IPS-20b (cell line): Measurements from ENCODE around the gene TMEM87B.

Experiments
- H3K27ac ChIP-seq: one replicate; pipeline ENCODE4 v1.5.1; 2013; ENCODE audit warnings: low read length
- H3K27me3 ChIP-seq: 2 replicates; pipeline ENCODE4 v1.6.1; 2013; ENCODE audit warnings: mild to moderate bottlenecking, low read length, inconsistent platforms; ENCODE audit not compliant: insufficient read depth
- H3K36me3 ChIP-seq: 2 replicates; pipeline ENCODE4 v1.6.1; 2013; ENCODE audit warnings: low read depth, mild to moderate bottlenecking, inconsistent platforms, low read length, moderate library complexity; ENCODE audit not compliant: insufficient read depth
- H3K4me1 ChIP-seq: 2 replicates; pipeline ENCODE4 v1.6.1; 2013; ENCODE audit warnings: mild to moderate bottlenecking, control low read depth, inconsistent platforms, low read length, moderate library complexity; ENCODE audit not compliant: insufficient read depth
- H3K4me3 ChIP-seq: 2 replicates; pipeline ENCODE4 v1.5.1; 2013; ENCODE audit warnings: mild to moderate bottlenecking, low read length, inconsistent platforms
- H3K9ac ChIP-seq: 2 replicates; pipeline ENCODE4 v1.6.1; 2013; ENCODE audit warnings: low read depth, mild to moderate bottlenecking, inconsistent platforms, low read length, moderate library complexity
- H3K9me3 ChIP-seq: 2 replicates; pipeline ENCODE4 v1.6.1; 2013; ENCODE audit warnings: mild to moderate bottlenecking, low read depth, low read length, inconsistent platforms; ENCODE audit not compliant: insufficient read depth

TMEM87B gene, protein sequence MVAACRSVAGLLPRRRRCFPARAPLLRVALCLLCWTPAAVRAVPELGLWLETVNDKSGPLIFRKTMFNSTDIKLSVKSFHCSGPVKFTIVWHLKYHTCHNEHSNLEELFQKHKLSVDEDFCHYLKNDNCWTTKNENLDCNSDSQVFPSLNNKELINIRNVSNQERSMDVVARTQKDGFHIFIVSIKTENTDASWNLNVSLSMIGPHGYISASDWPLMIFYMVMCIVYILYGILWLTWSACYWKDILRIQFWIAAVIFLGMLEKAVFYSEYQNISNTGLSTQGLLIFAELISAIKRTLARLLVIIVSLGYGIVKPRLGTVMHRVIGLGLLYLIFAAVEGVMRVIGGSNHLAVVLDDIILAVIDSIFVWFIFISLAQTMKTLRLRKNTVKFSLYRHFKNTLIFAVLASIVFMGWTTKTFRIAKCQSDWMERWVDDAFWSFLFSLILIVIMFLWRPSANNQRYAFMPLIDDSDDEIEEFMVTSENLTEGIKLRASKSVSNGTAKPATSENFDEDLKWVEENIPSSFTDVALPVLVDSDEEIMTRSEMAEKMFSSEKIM

DNA sequence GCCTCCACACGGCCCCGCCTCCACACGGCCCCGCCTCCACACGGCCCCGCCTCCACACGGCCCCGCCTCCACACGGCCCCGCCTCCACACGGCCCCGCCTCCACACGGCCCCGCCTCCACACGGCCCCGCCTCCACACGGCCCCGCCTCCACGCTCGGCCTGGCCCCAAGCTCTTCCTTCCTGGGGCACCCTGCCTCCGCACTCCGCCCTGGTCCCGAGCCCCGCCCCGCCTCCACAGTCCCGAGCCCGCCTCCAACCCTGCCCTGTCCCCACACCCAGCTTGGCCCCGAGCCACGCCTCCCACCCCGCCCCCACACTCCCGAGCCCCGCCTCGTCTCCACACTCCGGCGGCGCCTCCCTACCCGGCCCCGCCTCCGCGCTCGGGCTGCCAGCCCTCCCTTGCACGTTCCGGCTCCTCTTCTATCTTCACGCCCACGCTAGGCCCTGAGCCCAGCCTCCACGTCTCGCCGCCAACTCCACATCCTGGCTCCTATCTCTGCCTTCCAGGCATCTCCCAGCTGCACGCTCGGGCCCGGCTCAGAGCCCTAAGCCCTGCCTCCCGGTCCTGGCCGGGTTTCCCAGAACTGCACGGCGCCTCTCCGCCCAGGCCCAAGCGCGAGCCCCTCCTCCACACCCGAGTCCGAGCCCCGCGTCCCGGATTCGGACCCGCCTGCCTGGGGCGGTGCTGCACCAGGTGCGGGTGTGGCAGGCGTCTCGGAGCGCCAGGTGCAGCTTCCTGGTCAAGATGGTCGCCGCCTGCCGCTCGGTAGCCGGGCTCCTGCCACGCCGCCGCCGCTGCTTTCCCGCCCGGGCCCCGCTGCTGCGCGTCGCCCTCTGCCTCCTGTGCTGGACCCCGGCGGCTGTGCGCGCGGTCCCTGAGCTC, at the start of gene TMEM87B:
TMEM87B (plus strand) TSS at position 423 of the 883 bp plus-strand sequence; CDS start at position 746, 323 bp downstream.
- H3K27ac ChIP-seq = no peak within 1 kb of the TSS
- H3K9ac ChIP-seq = peak within 1 kb of the TSS; percentile 79
- H3K36me3 ChIP-seq = no peaks in the 10 kb centered on the region
- H3K4me3 ChIP-seq = peak within 1 kb of the TSS; percentile 81
- no peaks in the 10 kb centered on the region for H3K9me3 ChIP-seq
- H3K27me3 ChIP-seq = no peaks in the 10 kb centered on the region; the same call in 1 of the 2 replicates
- peaks cover 12% of the 10 kb centered on the region for H3K4me1 ChIP-seq

DNA sequence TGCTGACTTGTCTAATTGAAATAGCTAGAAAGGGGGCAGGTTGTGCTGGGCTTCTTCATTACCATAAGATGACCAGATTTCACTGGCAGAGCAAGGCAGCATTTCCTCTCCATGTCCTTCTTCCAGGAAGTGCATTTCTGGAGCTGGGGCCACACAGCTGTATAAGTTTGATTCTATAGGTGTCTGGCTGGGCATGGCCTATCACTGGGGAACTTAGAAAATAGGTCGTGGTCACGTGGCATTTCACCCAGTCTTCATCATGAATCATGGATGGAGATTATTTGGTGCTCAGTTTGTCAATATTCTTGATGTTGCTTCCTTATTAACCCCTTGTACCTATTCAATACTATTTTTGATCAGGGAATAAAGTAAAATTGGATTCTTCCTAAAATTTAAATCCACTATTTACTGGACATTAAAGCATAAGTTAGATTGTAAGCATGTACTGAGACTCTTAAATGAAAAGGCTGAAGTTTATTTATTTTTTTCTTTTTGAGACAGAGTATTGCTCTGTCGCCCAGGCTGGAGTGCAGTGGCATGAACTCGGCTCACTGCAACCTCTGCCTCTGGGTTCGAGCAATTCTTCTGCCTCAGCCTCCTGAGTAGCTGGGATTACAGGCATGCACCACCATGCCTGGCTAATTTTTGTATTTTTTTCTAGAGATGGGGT, 49.5 kb upstream of the TMEM87B start:
- H3K27ac ChIP-seq = no peak overlapping the region
- no peak overlapping the region for H3K9ac ChIP-seq
- H3K9me3 ChIP-seq = no peaks in the 10 kb centered on the region
- H3K36me3 ChIP-seq = 0 out of 2 replicates have a peak, but pooled peaks cover 12% of the 10 kb centered on the region
- no peak overlapping the region for H3K4me3 ChIP-seq
- no peaks in the 10 kb centered on the region for H3K4me1 ChIP-seq
- no peaks in the 10 kb centered on the region for H3K27me3 ChIP-seq

DNA sequence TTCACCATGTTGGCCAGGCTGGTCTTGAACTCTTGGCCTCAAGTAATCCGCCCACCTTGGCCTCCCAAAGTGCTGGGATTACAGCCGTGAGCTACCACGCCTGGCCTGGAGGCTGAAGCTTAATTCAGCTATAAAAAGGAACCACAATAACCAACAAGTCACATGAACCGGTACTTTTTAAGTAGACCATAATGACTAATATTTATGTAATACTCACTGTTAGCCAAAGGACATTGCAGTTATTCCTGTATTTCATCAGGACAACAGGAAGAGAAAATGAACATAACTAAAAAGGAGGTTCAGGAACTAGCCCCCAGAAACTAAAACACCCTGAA, 49.0 kb upstream of the TMEM87B start:
- Histone ChIP-seq H3K9ac (no peak overlapping the region), H3K4me3 (no peak overlapping the region), H3K36me3 (0 out of 2 replicates have a peak, but pooled peaks cover 12% of the 10 kb centered on the region), H3K9me3 (no peaks in the 10 kb centered on the region), H3K27ac (no peak overlapping the region), H3K4me1 (no peaks in the 10 kb centered on the region), H3K27me3 (no peaks in the 10 kb centered on the region)

DNA sequence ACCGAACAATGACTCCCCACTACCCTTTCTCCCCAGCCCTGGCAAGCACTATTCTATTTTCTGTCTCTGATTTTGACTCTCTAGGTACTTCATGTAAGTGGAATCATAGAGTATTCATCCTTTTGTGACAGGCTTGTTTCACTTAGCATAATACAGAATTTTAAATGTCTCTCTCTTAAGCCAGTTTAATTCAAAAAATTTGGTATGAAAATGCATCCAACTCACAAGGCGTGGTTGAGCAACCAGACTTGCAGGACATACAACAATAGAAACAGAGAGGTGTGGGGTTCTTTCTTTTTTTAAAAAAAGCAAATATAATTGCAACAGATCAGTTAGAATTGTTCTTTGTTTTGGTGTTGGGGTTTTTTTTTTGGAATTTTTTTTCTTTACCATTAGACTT, 47.6 kb upstream of the TMEM87B start:
- Histone ChIP-seq H3K27me3 (no peaks in the 10 kb centered on the region), H3K9ac (no peak overlapping the region), H3K4me3 (no peak overlapping the region), H3K27ac (no peak overlapping the region), H3K36me3 (0 out of 2 replicates have a peak, but pooled peaks cover 12% of the 10 kb centered on the region), H3K9me3 (no peaks in the 10 kb centered on the region), H3K4me1 (no peaks in the 10 kb centered on the region)

DNA sequence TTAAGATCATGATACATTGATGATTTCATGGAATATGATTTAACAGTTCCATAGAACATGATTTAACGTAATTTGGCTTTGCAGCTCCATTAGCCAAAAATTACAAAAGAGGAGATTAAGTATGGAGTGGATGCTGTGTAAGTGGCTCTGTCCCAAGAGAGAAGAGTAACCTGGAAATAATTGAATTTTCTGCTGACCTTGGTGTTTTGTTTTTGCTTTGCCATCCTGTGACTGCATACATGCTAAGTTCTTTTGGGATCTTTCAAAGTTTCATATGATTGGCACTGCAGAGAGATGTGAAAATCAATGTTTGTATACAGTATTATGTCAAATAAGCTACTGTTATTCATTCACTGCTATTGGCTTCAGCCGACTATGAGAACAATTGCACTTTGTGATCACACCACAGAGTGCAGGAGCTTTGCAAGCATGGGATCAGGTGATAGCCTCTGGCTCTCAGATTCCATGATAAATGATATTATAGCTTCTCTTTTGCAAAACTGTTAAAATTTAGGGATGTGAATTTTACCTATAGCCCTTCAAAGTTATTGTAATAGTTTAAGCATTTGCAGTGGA, 46.1 kb upstream of the TMEM87B start:
- Histone ChIP-seq H3K36me3 (0 out of 2 replicates have a peak, but pooled peaks cover 12% of the 10 kb centered on the region), H3K4me3 (no peak overlapping the region)

DNA sequence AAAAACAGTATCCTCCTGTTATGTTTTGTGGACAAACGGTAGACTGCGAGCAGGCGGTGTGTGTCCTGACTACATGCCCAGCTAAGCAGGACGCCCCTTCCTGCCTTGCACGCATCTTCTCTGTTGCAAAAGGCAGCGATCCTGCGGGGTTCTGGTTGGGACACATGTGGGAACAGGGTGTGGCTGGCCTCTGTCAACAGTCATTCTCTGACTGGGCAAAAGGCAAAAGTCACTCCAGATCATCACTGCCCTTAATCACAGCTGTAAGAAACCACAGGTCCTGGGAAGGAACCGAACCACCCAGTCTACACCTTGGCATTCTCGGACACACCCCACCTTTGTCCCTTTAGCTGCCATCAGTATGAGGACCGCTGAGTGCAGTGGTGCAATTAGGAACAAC, 44.3 kb upstream of the TMEM87B start:
- no peak overlapping the region for H3K27ac ChIP-seq
- H3K9ac ChIP-seq = no peak overlapping the region
- no peaks in the 10 kb centered on the region for H3K4me1 ChIP-seq
- H3K36me3 ChIP-seq = 0 out of 2 replicates have a peak, but pooled peaks cover 12% of the 10 kb centered on the region
- H3K9me3 ChIP-seq = no peaks in the 10 kb centered on the region
- H3K4me3 ChIP-seq = no peak overlapping the region
- no peaks in the 10 kb centered on the region for H3K27me3 ChIP-seq

More for the DNA sequence above, 46.1 kb upstream of the TMEM87B start:
- Histone ChIP-seq H3K27me3 (no peaks in the 10 kb centered on the region), H3K9me3 (no peaks in the 10 kb centered on the region), H3K27ac (no peak overlapping the region), H3K9ac (no peak overlapping the region), H3K4me1 (no peaks in the 10 kb centered on the region)

DNA sequence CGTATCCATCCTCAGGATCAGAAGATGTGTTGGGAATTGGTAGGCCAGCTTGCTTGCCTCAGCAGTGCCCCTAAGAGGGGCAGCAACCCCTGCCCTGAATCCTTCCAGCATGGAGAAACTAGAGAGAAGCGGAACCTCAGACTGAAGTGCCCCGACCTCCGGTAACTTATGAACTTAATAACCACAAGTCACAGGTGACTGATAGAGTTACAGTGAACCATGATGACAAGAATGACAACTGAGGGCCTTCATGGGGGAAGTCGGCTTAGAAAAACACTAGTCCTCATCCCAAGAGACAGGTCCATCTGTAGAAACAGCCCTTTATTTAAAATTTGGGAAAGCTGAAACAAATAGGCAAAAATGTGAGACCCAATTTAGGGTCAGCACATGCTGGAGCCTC, 42.5 kb upstream of the TMEM87B start:
- no peak overlapping the region for H3K27ac ChIP-seq
- no peaks in the 10 kb centered on the region for H3K9me3 ChIP-seq
- H3K4me3 ChIP-seq = no peak overlapping the region
- no peaks in the 10 kb centered on the region for H3K4me1 ChIP-seq
- no peaks in the 10 kb centered on the region for H3K27me3 ChIP-seq
- H3K36me3 ChIP-seq = 0 out of 2 replicates have a peak, but pooled peaks cover 12% of the 10 kb centered on the region
- H3K9ac ChIP-seq = no peak overlapping the region

DNA sequence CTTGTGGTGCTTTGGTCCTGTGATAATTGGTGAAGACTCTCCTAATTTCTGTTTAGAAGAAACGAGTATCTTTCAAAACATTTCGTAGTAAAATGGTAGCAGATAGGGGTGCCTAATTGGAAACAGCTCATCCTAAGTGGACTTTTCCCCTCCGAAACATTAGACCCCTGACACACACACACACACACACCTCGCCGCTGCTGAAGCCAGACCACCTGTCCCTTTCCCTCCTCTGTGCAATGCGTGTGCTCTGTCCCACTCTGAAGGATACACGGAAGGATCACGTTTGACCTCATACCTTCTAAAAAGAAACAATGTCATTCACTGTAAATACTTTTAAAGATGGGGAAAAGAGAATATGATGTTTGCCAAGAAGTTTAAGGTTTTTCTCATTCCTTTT, 36.2 kb upstream of the TMEM87B start:
- Histone ChIP-seq H3K9me3 (no peaks in the 10 kb centered on the region), H3K27ac (no peak overlapping the region), H3K27me3 (no peaks in the 10 kb centered on the region), H3K36me3 (no peaks in the 10 kb centered on the region; the same call in 1 of the 2 replicates), H3K9ac (no peak overlapping the region), H3K4me1 (no peaks in the 10 kb centered on the region), H3K4me3 (no peak overlapping the region)

DNA sequence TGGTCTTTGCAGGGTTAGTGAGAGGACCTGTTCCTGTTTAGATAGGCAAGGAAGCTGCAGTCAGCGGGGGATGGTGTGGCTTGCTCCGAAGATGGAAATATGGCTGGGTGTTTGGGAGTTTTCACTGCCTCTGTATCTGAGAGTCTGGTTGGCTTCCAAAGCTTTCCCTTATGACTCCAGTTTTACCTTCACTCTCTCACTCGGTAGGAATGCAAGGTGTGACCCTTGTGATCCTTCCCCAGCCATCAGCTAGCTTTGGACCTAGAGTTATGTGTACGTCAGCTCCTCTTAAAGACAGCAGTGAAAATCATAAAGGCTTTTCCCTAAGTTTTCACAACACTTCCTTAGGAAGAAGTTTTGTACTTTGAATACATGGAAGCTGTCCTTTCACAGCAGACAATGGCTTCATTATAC, 35.5 kb upstream of the TMEM87B start:
- Histone ChIP-seq H3K9me3 (no peaks in the 10 kb centered on the region), H3K27ac (no peak overlapping the region), H3K9ac (no peak overlapping the region), H3K27me3 (no peaks in the 10 kb centered on the region), H3K4me3 (no peak overlapping the region), H3K4me1 (no peaks in the 10 kb centered on the region), H3K36me3 (no peaks in the 10 kb centered on the region; the same call in 1 of the 2 replicates)

DNA sequence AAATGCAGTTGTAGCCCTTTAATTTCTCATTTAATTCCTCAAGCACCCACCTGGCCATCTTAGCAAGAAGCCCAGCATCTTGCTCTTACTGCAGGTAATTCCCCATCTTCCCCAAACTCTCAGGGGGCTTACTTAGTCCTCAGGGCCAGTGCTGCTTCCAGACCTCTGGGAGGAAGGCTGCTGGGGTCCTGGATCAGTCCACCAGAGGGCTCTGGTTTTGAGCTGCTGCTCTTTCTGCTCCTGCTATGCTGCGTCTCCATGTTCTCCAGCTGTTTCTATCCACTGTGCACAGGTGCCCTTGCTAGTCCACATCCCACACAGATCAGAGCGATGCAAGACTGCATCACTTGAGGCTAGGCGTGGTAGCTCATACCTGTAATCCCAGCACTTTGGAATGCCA, 34.5 kb upstream of the TMEM87B start:
- H3K9me3 ChIP-seq = no peaks in the 10 kb centered on the region
- H3K36me3 ChIP-seq = no peaks in the 10 kb centered on the region; the same call in 1 of the 2 replicates
- H3K27ac ChIP-seq = no peak overlapping the region
- H3K4me3 ChIP-seq = no peak overlapping the region
- no peaks in the 10 kb centered on the region for H3K4me1 ChIP-seq
- no peaks in the 10 kb centered on the region for H3K27me3 ChIP-seq
- no peak overlapping the region for H3K9ac ChIP-seq

DNA sequence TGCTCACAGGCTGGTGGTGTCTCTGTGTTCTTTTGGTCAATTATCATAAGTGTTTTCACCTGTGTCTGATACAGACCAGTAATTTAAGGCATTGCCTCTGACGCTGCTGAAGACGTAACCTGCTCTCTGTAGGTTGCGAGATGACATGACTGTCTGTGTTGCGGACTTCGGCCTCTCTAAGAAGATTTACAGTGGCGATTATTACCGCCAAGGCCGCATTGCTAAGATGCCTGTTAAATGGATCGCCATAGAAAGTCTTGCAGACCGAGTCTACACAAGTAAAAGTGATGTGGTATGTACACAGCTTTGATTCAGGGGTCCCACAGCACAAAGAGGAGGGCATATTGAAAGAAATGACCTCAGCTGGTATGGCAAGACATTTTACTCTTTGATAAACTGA, 33.8 kb upstream of the TMEM87B start:
- H3K27me3 ChIP-seq = no peaks in the 10 kb centered on the region
- H3K27ac ChIP-seq = no peak overlapping the region
- no peaks in the 10 kb centered on the region; the same call in 1 of the 2 replicates for H3K36me3 ChIP-seq
- no peaks in the 10 kb centered on the region for H3K9me3 ChIP-seq
- no peak overlapping the region for H3K4me3 ChIP-seq
- no peak overlapping the region for H3K9ac ChIP-seq
- no peaks in the 10 kb centered on the region for H3K4me1 ChIP-seq
